ENCODE data around the gene GPX6.
"Not testable (repeated sequence)": the region's sequence is repeated elsewhere in the genome, so short reads cannot be mapped to it uniquely, and the experiment has no call there.

GPX6 gene

DNA sequence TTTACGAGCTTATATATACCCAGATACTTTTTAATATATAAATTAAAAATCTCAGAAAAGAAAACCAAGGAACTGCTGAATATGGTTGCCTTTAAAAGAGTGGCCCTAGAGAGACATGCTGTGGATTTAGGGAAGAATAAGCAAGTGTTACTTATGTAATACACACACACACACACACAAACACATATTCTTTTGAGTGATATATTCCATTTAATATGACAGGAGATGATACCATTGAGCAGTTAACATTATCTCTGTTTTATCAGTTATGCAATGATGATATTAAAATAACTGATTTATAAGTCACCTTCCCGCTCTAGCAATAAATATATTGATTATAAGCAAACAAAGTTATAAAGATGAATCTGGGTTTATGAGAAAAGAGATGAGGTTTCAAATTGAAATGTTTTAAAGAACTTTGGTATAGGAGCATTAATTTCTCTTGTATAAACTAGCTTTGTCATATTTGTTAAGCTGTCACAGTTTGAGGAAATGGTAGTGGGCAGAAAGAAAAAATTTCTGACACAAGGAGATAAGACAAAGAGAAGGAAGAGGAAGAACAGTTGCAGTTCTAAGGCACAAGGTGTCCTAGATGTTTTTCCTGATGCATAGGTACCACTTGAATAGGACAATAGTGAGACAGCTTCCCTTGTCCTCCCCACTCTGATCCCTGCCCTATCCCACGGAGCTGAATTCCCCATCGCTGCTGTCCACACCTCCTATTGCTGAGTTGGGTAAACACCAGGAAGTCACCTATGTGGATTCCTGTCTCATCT is 36.5 kb upstream of the GPX6 start:
- TF ChIP-seq, protein P1, sequence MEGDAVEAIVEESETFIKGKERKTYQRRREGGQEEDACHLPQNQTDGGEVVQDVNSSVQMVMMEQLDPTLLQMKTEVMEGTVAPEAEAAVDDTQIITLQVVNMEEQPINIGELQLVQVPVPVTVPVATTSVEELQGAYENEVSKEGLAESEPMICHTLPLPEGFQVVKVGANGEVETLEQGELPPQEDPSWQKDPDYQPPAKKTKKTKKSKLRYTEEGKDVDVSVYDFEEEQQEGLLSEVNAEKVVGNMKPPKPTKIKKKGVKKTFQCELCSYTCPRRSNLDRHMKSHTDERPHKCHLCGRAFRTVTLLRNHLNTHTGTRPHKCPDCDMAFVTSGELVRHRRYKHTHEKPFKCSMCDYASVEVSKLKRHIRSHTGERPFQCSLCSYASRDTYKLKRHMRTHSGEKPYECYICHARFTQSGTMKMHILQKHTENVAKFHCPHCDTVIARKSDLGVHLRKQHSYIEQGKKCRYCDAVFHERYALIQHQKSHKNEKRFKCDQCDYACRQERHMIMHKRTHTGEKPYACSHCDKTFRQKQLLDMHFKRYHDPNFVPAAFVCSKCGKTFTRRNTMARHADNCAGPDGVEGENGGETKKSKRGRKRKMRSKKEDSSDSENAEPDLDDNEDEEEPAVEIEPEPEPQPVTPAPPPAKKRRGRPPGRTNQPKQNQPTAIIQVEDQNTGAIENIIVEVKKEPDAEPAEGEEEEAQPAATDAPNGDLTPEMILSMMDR (IDR thresholded peaks at IDR 0.05; ENCODE audit: low read depth, low read length, missing control alignments), result no peak
- no peak for DNase-seq (ENCODE audit: extremely low read depth, low read depth)

DNA sequence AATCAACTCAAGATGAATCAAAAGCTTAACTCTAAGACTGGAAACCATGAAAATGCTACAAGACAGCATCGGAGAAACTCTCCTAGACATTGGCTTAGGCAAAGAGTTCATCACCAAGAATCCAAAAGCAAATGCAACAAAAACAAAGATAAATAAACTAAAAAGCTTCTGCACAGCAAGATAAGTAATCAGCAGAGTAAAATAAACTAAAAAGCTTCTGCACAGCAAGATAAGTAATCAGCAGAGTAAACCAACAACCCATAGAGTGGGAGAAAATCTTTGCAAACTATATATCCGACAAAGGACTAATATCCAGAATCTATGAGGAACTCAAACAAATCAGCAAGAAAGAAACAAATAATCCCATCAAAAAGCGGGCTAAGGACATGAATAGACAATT is 31.4 kb upstream of the GPX6 start:
- not testable (repeated sequence) for H3K4me3 ChIP-seq (replicated peaks; ENCODE audit: low read depth, low read length); DNase-seq (ENCODE audit: extremely low read depth, low read depth)

More for the DNA sequence above, 36.5 kb upstream of the GPX6 start:
- no peak overlapping the region for H3K4me3 ChIP-seq (replicated peaks; ENCODE audit: low read depth, low read length)

DNA sequence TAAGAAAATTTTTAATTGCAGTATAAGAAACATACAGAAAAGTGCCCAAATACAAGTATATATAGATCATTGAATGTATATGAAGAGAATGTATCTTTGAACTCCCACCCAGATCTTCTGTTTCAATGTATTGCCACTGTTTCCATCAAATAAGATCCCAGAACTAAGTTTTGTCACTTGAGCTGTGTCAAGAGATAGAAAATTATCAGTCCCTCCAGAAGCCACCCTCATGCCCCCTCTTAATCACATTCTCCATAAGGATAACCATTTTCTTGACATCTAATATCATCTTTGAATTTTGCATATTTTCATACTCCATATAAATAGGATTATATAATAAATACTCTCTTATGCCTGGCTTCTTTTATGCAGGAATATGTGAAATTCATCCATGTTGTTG is 30.4 kb upstream of the GPX6 start:
- TF ChIP-seq, protein P1 (IDR thresholded peaks at IDR 0.05; ENCODE audit: low read depth, low read length, missing control alignments), result no peak
- DNase-seq (ENCODE audit: extremely low read depth, low read depth), result no peak
- H3K4me3 ChIP-seq (replicated peaks; ENCODE audit: low read depth, low read length), result no peak overlapping the region

DNA sequence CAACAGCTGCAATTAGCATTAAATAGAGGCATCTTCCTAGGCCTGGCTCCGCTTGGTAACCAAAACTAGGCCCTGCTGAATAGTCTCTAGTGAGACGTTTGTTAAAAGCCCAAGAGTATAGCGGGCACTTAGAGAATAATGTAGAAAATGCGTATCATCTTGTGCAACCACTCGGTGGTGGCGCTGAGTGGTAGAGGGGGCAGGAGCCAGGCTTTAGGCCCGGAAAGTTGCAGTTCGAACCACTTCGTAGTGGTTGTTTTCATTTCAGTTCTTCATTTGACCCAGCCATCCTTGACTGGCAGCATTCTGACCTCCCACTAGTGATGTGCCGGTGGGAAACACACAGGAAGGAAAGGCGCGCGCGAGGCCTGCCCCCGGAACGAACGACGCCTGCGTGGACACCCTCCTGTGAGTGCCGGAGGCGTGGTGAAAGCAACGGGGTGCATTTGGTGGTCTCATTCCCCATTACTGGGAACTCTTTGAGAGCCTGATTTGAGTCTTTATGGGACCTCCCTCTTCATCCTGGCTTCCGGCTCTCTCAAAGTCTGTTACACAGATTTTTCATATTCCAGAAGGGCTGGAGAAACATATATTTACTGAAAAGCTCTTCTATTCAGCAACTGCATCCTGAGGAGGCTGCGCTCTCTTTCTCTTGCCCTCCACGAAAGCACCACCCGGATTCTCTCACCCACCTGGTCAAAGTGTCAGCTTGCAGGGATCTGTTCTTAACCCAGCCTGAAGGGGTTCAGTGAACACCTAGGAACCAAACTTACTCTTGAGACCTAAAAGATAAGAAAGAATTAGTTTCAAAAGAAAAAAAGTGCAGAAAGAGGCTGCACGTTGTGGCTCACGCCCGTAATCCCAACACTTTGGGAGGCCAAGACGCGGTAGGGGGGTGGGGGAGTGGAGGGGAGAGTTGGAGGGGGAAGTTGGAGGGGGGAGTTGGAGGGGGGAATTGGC is 28.3 kb upstream of the GPX6 start:
- H3K4me3 ChIP-seq (replicated peaks; ENCODE audit: low read depth, low read length), result peak overlapping the region; percentile 14
- DNase-seq (ENCODE audit: extremely low read depth, low read depth), result no peak
- TF ChIP-seq, protein P1 (IDR thresholded peaks at IDR 0.05; ENCODE audit: low read depth, low read length, missing control alignments), result no peak

DNA sequence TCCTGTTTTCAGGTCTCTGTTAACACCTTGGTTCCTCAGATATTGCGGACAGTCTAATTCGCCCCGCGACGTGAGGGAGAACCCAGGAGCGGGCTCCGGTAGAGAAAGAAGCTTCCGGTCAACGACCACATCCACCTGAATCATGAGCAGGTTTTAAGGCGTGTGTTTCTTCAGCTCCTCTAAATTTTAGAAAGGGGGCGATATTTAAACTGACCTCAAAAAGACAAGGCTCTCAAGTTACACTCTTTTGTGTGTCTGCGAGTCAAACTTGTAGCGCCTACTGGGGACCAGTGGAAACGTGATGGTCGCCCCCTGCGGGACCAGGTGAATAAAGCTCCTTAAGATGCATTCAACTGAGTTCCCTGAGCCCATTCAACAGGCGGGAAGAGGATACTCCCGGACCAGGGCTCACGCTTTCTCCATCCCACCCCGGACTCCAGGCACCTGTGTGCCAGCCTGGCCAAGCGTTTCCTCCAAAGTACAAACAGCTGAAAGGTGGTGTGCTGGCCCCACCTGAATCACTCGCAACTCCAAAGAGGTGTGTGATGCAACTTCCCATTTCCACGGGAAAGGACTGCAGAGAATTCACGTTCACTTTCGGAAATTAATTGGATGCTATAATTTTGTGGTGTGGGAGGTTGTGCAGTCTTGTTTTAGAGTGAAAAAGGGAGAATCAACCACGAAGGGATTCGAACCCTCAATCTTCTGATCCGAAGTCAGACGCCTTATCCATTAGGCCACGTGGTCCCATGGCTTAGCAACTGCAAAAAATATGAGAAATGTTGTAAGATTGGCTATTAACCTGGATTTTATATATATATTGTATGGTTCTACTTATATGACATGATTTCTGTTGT is 27.1 kb upstream of the GPX6 start:
- TF ChIP-seq, protein P1 (IDR thresholded peaks at IDR 0.05; ENCODE audit: low read depth, low read length, missing control alignments), result peak; percentile 52
- peak overlapping the region; percentile 16 for H3K4me3 ChIP-seq (replicated peaks; ENCODE audit: low read depth, low read length)
- peak; percentile 70 for DNase-seq (ENCODE audit: extremely low read depth, low read depth)

DNA sequence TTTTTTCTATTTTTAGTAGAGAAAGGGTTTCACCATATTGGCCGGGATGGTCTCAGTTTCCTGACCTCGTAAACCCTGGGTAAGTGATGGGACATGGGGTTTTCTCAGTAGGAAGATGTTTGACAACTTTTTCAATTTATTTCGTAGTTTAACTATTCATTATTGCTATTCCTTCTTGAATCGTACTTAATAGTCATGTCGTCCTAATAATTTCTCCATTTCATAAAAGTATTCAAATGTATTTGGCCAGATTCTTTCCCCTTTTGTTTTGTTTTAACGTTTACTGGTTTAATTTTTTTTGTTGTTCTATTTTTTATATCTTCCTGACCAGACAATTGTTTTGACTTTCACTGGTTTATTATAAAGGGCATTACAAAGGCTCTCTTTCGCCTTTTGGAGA is 26.4 kb upstream of the GPX6 start:
- TF ChIP-seq, protein P1 (IDR thresholded peaks at IDR 0.05; ENCODE audit: low read depth, low read length, missing control alignments), result no peak
- H3K4me3 ChIP-seq (replicated peaks; ENCODE audit: low read depth, low read length), result peak overlapping the region; percentile 16; the same call in 1 of the 2 replicates
- DNase-seq (ENCODE audit: extremely low read depth, low read depth), result no peak
